Measurements from ENCODE around the gene MSH6. TPM values are rescaled to one million over a fixed set of nuclear protein-coding genes. Genes with fewer than 3 reads are reported as not detected.

The MSH6 gene
- total RNA-seq, 1 experiment from 2014 or later: 275 TPM

GRCh38 chr2:47815764-47816163 is 32.8 kb downstream of the MSH6 start:
- POLR2A ChIA-PET: interaction anchor here (1.1 kb wide), 1 partner anchor 14 kb away, joined by 3 read pairs; no protein-coding TSS in a partner anchor
- H3K36me3 Mint-ChIP-seq: peaks cover 61% of the 10 kb centered on the region

More at GRCh38 chr2:47815764-47816163, 32.8 kb downstream of the MSH6 start:
- Mint-ChIP-seq H3K27ac (no peak overlapping the region; the same call in 1 of the 2 replicates), H3K27me3 (ENCODE audit: low read depth) (no peaks in the 10 kb centered on the region), H3K4me3 (no peak overlapping the region), H3K9me3 (no peaks in the 10 kb centered on the region), H3K4me1 (no peaks in the 10 kb centered on the region)
- no peak for DNase-seq (ENCODE audit: low spot score)
- TF ChIP-seq NFE2L1 (CRISPR knock-in tag; IDR thresholded peaks at IDR 0.05) (no peak), ELF4 (CRISPR knock-in tag; IDR thresholded peaks at IDR 0.05; ENCODE audit: low read depth) (no peak), TEAD4 (CRISPR knock-in tag; IDR thresholded peaks at IDR 0.05) (no peak), JUN (CRISPR knock-in tag; IDR thresholded peaks at IDR 0.05) (no peak), RELA (CRISPR knock-in tag; IDR thresholded peaks at IDR 0.05; ENCODE audit: borderline replicate concordance) (no peak), ZNF423 (CRISPR knock-in tag; IDR thresholded peaks at IDR 0.05) (no peak), PRDM15 (CRISPR knock-in tag; IDR thresholded peaks at IDR 0.05) (no peak), CREB1 (CRISPR knock-in tag; IDR thresholded peaks at IDR 0.05) (no peak), ZNF671 (CRISPR knock-in tag; IDR thresholded peaks at IDR 0.05) (no peak)
- TF ChIP-seq, protein P1, sequence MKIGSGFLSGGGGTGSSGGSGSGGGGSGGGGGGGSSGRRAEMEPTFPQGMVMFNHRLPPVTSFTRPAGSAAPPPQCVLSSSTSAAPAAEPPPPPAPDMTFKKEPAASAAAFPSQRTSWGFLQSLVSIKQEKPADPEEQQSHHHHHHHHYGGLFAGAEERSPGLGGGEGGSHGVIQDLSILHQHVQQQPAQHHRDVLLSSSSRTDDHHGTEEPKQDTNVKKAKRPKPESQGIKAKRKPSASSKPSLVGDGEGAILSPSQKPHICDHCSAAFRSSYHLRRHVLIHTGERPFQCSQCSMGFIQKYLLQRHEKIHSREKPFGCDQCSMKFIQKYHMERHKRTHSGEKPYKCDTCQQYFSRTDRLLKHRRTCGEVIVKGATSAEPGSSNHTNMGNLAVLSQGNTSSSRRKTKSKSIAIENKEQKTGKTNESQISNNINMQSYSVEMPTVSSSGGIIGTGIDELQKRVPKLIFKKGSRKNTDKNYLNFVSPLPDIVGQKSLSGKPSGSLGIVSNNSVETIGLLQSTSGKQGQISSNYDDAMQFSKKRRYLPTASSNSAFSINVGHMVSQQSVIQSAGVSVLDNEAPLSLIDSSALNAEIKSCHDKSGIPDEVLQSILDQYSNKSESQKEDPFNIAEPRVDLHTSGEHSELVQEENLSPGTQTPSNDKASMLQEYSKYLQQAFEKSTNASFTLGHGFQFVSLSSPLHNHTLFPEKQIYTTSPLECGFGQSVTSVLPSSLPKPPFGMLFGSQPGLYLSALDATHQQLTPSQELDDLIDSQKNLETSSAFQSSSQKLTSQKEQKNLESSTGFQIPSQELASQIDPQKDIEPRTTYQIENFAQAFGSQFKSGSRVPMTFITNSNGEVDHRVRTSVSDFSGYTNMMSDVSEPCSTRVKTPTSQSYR (CRISPR knock-in tag; IDR thresholded peaks at IDR 0.05): no peak
- TF ChIP-seq, protein P2, sequence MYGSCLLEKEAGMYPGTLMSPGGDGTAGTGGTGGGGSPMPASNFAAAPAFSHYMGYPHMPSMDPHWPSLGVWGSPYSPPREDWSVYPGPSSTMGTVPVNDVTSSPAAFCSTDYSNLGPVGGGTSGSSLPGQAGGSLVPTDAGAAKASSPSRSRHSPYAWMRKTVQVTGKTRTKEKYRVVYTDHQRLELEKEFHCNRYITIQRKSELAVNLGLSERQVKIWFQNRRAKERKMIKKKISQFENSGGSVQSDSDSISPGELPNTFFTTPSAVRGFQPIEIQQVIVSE (CRISPR knock-in tag; IDR thresholded peaks at IDR 0.05; ENCODE audit: borderline replicate concordance): no peak
- TF ChIP-seq, protein P3, sequence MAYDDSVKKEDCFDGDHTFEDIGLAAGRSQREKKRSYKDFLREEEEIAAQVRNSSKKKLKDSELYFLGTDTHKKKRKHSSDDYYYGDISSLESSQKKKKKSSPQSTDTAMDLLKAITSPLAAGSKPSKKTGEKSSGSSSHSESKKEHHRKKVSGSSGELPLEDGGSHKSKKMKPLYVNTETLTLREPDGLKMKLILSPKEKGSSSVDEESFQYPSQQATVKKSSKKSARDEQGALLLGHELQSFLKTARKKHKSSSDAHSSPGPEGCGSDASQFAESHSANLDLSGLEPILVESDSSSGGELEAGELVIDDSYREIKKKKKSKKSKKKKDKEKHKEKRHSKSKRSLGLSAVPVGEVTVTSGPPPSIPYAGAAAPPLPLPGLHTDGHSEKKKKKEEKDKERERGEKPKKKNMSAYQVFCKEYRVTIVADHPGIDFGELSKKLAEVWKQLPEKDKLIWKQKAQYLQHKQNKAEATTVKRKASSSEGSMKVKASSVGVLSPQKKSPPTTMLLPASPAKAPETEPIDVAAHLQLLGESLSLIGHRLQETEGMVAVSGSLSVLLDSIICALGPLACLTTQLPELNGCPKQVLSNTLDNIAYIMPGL (CRISPR knock-in tag; IDR thresholded peaks at IDR 0.05): no peak
- TF ChIP-seq, protein P4, sequence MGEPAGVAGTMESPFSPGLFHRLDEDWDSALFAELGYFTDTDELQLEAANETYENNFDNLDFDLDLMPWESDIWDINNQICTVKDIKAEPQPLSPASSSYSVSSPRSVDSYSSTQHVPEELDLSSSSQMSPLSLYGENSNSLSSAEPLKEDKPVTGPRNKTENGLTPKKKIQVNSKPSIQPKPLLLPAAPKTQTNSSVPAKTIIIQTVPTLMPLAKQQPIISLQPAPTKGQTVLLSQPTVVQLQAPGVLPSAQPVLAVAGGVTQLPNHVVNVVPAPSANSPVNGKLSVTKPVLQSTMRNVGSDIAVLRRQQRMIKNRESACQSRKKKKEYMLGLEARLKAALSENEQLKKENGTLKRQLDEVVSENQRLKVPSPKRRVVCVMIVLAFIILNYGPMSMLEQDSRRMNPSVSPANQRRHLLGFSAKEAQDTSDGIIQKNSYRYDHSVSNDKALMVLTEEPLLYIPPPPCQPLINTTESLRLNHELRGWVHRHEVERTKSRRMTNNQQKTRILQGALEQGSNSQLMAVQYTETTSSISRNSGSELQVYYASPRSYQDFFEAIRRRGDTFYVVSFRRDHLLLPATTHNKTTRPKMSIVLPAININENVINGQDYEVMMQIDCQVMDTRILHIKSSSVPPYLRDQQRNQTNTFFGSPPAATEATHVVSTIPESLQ (CRISPR knock-in tag; IDR thresholded peaks at IDR 0.05): no peak
- ATAC-seq: no peak; the same call in 1 of the 2 replicates
- CTCF ChIA-PET: no interaction called here
